ENCODE measurements around the gene GSTT2.
"Not testable (repeated sequence)": the region's sequence is repeated elsewhere in the genome, so short reads cannot be mapped to it uniquely, and the experiment has no call there.

GSTT2 gene

GRCh38 chr22:23966094-23966493 lies 13.8 kb upstream of the GSTT2 start:
- CTCF ChIA-PET; DNase-seq (ENCODE audit: extremely low spot score); POLR2A ChIA-PET: not testable (repeated sequence)

DNA sequence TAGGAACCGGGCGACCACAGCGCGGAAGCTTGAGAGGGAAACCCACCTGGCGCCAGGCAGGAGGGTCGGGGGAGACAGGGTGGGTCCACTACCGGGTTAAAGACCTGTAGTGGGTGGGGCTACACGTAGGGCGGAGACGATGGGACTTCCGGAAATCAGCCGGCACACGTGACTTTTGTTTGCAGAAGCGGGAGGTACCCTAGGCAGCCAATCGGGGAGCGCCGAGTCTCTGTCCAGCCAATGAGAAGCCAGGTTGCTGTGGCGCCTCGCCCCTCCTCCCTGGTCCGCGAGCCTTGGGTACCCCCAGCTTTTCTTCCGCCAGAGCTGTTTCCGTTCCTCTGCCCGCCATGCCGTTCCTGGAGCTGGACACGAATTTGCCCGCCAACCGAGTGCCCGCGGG lies 13.4 kb upstream of the GSTT2 start, which contains the start of gene DDTL:
Gene DDTL (plus strand): TSS at position 321 of the 400 bp plus-strand sequence. CDS start 27 bp downstream, at position 348.
- CTCF ChIA-PET; DNase-seq (ENCODE audit: extremely low spot score); POLR2A ChIA-PET: not testable (repeated sequence)

DNA sequence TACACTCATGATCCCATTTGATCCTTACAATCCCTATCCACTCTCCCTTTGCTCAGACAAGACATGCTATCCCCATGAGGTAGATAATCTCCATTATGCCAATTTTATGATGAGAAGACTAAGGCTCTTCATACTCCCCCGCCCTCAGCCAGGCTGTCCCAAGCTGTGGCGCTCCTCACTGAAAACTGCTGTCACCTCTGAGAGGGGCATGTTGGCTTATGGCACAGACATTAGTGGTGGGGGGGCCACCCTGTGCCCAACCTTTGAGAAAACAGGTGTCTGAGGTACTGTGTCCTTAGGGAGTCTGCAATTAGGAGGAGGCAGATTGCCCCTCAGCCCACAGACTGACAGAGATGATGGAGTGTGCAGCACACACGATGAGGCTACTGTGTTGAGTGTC lies 10.9 kb upstream of the GSTT2 start:
- DNase-seq (ENCODE audit: extremely low spot score) = no peak
- POLR2A ChIA-PET = no interaction called here
- TF ChIP-seq SUZ12 (IDR thresholded peaks at IDR 0.05) (no peak), ZNF384 (IDR thresholded peaks at IDR 0.05) (no peak)
- CTCF ChIA-PET = no interaction called here

DNA sequence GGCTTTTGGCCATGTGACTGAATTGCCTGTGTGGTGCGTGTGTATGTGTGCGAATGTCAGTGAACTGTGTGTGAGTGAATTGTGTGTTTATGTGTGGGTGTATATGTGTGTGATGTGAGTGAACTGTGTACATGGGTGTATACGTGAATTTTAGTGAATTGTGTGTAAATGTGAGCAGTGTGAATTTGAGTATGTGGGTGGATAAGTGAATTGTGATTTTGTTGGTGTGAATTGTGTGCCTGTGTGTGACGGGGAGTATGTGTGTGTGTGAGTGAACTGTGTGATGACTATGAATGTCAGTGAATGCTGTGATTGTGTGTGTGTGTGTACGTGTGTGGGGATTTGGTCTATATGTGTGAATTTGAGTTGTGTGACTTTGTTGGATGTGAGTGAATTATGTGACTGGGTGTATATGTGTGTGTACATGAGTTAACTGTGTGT lies 9.7 kb upstream of the GSTT2 start:
- POLR2A ChIA-PET = no interaction called here
- no peak for TF ChIP-seq NFRKB (IDR thresholded peaks at IDR 0.05)
- peak; percentile 100 for TF ChIP-seq TARDBP (IDR thresholded peaks at IDR 0.05)
- CTCF ChIA-PET = no interaction called here
- DNase-seq (ENCODE audit: extremely low spot score) = no peak

DNA sequence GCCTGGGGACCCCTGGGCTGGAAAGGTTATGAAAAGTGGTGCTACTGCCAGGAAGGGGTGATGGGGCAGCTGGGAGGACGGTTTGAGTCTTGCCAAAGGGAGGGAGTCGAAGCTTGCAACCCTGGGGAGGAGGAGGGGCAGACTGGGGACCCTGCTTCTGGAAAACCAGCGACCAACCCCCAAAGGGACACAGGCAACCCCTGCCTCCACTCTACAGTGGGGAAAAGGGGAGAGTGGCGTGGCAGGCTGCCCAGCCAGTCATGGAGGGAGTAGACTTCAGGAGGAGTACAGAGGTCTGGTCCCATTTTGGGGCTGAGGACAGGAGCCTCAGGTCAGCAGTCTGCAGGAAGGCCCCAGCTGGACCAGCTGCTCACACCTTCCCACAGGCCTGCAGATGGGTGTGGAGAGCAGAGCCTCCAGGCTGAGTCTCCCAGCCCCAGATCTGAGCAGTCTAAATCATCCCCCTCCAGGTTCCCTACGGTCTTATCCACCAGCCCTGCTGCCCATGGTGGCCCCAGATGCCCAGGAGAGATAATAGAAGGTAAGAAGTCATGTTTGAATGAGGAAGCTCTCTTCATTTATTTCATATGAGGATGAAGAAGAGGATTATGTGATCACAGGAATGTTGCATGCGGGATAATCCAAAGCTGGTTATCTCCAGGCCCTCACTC lies 9.0 kb upstream of the GSTT2 start:
- no peak for TF ChIP-seq PKNOX1 (IDR thresholded peaks at IDR 0.05)
- TF ChIP-seq CTBP1 (IDR thresholded peaks at IDR 0.05; ENCODE audit: borderline replicate concordance) = no peak
- TF ChIP-seq SUZ12 (IDR thresholded peaks at IDR 0.05) = no peak
- no peak for TF ChIP-seq ARNT (IDR thresholded peaks at IDR 0.05)
- TF ChIP-seq LEF1 (IDR thresholded peaks at IDR 0.05; ENCODE audit: borderline replicate concordance) = no peak
- no peak for TF ChIP-seq FOXK2 (IDR thresholded peaks at IDR 0.05)
- no peak for TF ChIP-seq BHLHE40 (IDR thresholded peaks at IDR 0.05; ENCODE audit: borderline replicate concordance)
- no peak for TF ChIP-seq SP1 (IDR thresholded peaks at IDR 0.05)
- no peak for TF ChIP-seq FOXM1 (IDR thresholded peaks at IDR 0.05; ENCODE audit: borderline replicate concordance)
- no peak for TF ChIP-seq FOXA1 (IDR thresholded peaks at IDR 0.05)
- no peak for TF ChIP-seq HDGF (IDR thresholded peaks at IDR 0.05; ENCODE audit: borderline replicate concordance)
- TF ChIP-seq L3MBTL2 (conservative IDR thresholded peaks at IDR 0.05) = no peak
- no peak for TF ChIP-seq NFRKB (IDR thresholded peaks at IDR 0.05)
- POLR2A ChIA-PET = interaction anchor here (0.6 to 1.5 kb wide), 3 partner anchors 57 to 204 kb away, joined by 3 to 6 read pairs (median 3); partner anchors contain the start of gene MIF
- CTCF ChIA-PET = no interaction called here
- DNase-seq (ENCODE audit: extremely low spot score) = no peak

GRCh38 chr22:23971927-23972326 lies 8.0 kb upstream of the GSTT2 start:
- POLR2A ChIA-PET = interaction anchor here (0.6 to 1.5 kb wide), 3 partner anchors 58 to 205 kb away, joined by 3 to 6 read pairs (median 3); partner anchors contain the start of gene MIF

DNA sequence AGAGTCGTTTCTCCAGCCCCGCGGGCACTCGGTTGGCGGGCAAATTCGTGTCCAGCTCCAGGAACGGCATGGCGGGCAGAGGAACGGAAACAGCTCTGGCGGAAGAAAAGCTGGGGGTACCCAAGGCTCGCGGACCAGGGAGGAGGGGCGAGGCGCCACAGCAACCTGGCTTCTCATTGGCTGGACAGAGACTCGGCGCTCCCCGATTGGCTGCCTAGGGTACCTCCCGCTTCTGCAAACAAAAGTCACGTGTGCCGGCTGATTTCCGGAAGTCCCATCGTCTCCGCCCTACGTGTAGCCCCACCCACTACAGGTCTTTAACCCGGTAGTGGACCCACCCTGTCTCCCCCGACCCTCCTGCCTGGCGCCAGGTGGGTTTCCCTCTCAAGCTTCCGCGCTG lies 5.6 kb upstream of the GSTT2 start, which contains the start of gene DDT:
Gene DDT (minus strand): TSS at position 97 of the 400 bp plus-strand sequence. CDS start 27 bp downstream, at position 70.
- POLR2A ChIA-PET; CTCF ChIA-PET; DNase-seq (ENCODE audit: extremely low spot score): not testable (repeated sequence)

More at GRCh38 chr22:23971927-23972326, 8.0 kb upstream of the GSTT2 start:
- CTCF ChIA-PET; DNase-seq (ENCODE audit: extremely low spot score): not testable (repeated sequence)

DNA sequence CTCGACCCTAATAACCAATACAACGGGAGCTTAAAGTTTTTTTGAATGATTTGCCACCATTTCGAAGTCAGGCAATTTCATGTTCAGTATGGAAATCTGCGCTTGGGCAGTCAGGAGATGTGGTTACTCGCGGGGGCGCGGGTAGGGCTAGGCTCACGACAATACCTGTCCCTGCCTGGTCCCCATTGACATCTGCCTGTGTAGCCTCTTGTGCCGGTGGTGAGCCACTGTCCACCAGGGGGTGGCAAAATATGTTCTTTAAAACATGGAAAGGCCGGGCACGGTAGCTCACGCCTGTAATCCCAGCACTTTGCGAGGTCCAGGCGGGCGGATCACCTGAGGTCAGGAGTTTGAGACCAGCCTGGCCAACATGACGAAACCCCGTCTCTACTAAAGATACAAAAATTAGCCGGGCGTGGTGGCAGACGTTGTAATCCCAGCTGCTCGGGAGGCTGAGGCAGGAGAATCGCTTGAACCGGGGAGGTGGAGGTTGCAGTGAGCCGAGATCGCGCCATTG lies 5.0 kb upstream of the GSTT2 start:
- DNase-seq (ENCODE audit: extremely low spot score); POLR2A ChIA-PET; CTCF ChIA-PET: not testable (repeated sequence)

DNA sequence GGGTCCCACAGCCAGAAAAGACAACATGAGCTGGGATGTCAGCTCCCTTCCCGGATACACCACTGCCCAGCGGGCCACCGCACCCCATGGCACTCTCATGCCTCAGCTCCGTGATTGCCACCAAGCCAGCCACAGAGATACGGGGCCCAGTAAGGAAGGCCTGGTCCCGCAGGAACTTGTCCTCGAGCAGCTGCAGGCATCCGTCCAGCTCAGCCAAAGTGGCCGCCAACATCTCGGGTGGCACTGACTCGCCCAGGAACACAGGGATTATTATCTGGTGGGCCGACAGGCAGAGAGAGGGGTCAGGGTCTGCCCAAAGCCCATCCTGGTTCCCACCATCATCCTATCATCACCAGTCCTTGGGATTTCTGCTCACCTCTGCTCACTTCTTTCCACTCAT lies 2.6 kb upstream of the GSTT2 start:
- DNase-seq (ENCODE audit: extremely low spot score); CTCF ChIA-PET; POLR2A ChIA-PET: not testable (repeated sequence)

DNA sequence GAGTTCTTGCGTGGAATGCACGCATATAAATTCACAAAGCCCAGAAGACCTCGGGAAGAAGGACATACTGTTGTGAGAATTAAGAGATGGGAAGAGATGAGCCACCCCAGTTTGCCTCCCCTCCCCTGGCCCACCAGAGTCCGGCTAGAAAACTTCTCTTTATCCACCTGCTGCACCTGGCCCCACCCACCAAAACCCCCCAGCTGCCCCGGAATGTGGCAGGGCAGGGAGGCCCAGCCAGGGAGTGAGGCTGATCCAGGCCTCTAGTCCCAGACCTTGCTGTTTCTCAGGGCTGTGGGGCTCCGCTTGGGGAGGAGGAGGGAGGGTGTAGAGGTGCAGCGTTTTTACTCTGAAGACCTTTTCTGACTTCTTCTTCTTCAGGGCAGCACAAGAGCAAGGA lies 633 bp downstream of the GSTT2 start:
- CTCF ChIA-PET; DNase-seq (ENCODE audit: extremely low spot score); POLR2A ChIA-PET: not testable (repeated sequence)
